Measurements from ENCODE around the gene THSD7A.

Gene THSD7A

DNA sequence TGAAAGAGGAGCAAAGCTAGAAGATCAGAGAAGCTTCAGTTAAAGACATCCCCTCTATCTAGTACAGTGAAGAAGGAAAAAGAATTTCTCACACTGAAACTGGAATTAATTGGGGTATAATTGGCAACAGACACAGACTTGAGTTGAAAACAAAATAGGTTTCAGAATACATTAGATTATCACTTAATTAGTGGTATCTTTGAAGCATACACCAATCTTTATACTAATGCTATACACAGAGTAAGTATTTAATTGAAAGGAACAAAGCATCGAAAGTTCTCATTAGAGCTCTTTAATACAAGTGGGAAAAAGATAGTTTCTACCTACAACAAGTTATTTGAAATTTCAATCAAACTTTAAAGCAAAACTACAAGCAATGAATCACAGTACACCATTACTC lies 128.2 kb downstream of the THSD7A start:
- no peak for DNase-seq (ENCODE audit: low read depth in 3 of 3)

DNA sequence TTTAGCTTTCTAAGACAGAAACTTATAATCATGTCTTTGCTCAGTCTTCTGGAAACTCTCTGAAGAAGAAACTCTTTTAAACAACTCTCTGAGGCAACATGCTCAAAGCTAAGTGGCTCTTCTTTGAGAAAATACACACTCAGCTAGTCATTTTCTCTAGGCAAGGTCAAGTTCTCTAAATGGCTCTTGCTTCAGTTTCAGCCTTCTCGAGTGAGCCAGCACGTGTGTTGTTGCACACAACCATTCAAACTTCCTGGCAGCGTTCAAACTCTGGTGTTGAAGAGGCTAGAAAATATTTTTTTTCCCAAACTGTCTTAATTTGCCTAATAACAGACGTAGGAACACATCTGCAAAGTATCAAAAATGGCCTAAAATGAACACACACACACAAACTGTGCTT lies 129.1 kb downstream of the THSD7A start:
- no peak for DNase-seq (ENCODE audit: low read depth in 3 of 3)

DNA sequence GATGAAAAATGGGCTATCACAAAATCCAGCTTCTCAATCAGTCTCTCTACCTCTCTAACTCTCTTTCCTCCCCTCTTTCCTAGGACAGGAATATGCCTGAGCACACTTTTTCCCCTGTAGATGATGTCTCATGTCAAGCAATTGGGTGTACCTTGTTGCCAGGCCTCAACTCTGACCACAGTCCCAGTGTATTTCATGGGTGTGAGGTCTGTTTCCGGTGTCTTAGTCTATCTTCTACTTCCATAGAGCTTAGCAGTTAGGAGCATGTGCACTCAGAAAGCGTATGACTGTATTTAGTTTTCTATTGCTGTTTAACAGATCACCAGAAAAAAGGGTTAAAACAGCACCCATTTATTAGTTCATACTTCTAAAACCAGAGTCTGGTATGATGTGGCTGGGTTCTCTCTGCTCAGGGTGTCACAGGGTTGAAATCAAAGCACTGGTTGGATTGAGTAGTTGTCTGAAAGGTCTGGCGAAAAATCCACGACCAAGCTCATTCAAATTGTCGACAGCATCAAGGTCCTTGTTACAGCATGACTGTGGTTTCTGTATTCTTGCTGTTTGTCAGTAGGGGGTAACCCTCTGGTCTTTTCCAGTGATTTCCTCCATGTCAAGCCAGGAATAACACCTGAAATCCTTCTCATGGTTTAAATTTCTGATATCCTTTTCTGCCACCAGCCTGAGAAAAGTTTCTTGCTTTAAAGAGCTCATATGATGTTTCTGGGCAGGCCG lies 130.0 kb downstream of the THSD7A start:
- DNase-seq (ENCODE audit: low read depth in 3 of 3) = no peak

DNA sequence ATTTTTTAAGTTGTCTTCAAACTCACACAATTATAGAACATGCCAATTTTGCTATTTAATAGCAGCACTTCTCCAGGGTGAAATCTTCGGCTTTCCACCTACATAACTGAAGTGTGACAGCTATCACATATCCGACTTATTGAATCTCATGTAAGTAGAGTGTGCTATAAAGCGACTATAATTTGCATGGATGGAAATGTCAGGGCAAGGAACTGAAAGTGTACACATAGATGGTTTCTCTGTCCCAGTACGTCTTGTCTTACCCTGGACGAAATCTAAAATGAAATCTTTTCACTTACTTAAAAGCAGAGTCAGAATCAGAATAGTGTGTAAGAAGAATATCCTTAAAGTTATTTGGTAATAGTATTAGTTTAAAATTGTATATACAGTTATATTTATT lies 132.3 kb downstream of the THSD7A start:
- DNase-seq (ENCODE audit: low read depth in 3 of 3) = no peak

DNA sequence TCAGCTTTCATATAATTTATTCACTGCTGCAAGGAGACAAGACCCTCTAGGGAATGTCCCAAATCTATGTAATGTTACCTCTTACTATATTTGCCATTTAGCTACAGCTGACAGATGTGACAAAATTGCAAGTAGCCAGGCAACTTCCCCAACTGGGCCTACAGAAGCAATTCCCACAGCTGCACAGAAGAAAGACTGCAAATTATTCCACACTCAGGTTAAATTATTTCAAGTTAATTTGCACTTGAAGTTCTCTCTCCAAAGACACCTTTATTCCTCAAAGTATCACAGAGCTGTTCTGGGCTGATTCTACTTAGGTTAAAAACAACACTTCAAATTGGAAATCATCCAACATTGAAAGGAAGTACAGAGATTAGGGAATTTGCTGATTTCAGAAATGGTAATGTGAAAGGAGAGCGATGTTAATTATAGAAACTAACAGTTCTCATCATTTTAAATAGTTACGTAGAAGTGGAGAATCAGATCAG lies 133.6 kb downstream of the THSD7A start:
- DNase-seq (ENCODE audit: low read depth in 3 of 3) = no peak

DNA sequence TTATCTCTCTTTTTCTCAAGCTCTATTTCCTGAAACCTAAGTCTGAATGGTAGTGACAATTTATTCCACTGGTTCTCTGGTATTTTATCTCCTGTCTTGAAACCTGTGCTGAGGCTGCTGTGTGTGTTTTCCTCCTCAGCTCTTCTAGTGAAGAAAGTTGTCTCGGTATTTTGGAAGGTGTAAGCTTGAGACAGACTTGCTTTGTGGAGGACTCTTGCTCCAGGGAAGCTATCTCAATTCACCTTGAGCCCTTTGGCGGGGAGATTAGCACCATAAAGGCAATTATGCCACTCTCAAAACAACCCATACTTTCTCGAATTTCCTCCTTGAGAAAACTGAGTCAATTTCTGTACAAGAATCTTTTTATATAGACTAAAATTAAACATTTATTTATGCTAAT lies 141.6 kb downstream of the THSD7A start:
- no peak for DNase-seq (ENCODE audit: low read depth in 3 of 3)

DNA sequence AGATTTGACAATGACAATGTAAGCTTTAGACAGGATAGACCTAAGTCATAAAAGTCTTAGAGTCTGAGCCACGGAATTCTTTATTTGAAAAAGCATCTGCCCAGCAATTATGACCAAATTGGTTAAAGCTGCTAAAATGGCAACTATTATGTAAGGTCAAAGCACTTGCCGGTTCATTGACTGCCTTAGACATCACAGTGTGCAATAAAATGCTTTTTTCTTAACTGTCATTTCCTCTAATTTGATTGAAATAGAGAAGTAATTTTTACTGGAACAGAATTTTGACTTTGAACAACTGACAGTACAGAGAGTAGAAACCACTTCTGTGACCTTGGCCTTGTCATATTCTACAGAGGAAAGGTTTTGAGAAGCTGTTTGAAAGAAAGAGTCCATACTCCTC lies 142.9 kb downstream of the THSD7A start:
- no peak for DNase-seq (ENCODE audit: low read depth in 3 of 3)

DNA sequence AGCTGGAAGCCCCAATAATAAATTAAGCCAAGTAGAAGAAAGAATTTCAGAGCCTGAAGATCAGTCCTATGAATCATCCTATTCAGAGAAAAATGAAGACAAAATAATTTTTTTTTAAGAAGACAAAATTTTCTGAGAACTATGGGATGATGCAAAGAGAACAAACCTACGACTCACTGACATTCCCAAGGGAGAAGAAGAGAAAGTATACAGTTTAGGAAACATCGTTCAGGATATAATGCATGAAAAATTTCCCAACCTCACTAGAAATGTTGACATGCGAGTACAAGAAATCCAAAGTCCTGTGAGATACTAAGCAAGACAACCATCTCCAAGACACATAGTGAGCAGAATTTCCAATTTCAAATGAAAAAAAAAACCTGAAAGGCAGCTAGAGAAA lies 150.5 kb downstream of the THSD7A start:
- DNase-seq (ENCODE audit: low read depth in 3 of 3) = no peak

DNA sequence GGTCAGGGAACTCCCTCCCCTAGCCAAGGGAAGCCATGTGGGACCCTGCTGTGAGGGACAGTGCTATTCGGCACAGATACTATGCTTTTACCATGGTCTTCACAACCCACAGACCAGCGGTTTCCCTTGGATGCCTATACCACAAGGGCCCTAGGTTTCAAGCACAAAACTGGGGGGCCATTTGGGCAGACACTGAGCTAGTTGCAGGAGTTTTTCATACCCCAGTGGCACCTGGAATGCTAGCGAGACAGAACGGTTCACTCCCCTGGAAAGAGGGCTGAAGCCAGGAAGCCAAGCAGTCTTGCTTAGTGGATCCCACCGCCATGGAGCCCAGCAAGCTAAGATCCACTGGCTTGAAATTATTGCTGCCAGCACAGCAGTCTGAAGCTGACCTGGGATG lies 156.8 kb downstream of the THSD7A start:
- no peak for DNase-seq (ENCODE audit: low read depth in 3 of 3)

DNA sequence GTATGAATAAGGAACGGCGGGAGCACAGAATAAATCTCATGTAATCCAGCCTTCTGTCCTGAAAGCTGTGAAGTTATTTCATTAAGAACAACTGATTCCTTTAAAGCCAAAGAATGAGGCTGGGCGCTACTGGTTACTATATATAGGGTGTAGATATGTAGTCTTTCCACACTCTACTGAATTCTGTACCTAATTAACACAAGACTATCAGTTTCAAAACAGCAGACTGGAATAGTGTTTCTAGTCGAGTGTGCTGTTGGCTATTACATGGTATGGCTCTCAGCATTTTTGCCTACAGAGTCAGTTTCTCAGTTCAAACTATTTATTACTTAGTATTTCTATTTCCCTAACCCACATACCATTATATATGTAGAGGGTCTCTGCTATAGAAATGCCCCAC lies 163.3 kb downstream of the THSD7A start:
- no peak for DNase-seq (ENCODE audit: low read depth in 3 of 3)

DNA sequence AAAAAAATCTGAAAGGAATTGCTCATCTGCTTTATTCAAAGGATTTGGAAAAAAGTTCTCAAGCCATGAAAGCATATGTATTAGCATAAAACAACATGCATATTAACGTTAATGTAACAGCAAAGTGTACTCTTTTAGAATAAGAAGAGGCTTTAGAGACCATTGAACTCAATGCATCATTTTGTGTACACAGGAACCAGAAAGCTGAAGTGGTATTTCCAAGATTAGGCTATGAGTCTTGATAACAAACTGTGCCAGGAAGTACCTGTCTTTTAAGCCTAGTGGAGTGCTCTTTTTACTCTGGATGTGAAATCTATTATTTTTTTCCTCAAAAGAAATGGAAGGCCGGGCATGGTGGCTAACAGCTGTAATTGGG lies 164.2 kb downstream of the THSD7A start:
- no peak for DNase-seq (ENCODE audit: low read depth in 3 of 3)

DNA sequence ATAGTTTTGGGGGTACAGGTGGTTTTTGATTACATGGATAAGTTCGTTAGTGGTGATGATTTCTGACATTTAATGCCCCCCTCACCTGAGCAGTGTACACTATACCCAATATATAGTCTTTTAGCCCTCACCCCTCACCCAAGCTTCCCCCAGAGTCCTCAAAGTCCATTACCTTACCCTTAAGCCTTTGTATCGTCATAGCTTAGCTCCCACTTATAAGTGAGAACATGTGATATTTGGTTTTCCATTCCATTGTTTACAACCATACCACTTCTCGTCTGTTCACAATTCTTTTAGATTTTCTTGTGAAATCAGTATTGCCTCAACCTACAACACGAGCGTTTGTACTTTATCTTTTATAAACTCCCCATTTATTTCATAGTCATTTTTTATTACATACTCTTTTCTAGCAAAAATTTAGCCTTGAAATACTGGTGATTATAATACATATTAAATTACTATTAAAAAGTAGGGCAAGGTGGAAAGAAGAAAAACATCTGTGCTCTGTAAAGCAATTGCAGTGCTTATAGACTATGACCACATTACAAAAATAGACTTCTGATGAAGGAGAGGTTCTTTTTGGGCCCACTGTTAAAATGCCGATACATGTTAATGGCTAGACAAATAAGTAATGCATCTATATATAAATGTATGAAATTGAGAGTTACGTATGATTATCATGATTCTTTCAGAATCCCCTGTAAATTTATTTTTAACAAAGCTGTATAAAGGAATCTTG lies 164.8 kb downstream of the THSD7A start:
- no peak for DNase-seq (ENCODE audit: low read depth in 3 of 3)

DNA sequence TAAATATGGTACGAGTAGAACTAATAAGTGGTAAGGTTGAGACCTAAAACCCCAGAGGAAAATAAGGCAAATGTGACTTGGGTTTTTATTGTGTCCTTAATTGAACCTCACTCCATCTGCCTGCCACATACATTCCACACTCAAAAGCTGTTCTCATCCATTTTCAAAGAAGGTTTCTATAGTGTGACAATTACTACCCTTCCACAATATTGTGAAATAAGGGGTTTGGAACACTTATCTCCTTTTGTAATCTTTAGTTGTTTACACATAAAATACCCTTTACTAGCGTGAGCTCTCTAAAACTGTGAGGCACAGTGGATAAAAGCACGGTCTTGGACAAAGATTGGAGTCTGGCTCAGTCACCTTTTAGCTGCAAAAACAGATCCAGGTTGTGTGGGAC lies 166.6 kb downstream of the THSD7A start:
- no peak for DNase-seq (ENCODE audit: low read depth in 3 of 3)

DNA sequence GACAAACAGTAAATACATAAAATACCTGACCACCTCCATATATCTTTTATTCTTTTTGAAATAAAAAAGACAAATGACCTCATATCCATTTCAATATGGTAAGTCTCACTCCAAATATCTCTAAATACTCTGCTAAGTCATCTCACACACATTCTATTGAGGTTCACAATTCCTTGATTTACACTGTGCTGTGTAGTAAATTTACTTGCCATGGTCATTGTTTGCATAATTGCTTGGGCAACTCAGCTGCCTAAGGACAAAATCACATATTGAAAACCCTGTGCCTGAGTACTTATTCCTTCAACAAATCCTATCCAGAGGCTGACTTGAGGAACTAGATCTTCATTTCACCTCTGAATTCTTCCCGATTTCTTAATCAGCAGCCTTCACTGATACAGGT lies 176.4 kb downstream of the THSD7A start:
- DNase-seq (ENCODE audit: low read depth in 3 of 3) = no peak

DNA sequence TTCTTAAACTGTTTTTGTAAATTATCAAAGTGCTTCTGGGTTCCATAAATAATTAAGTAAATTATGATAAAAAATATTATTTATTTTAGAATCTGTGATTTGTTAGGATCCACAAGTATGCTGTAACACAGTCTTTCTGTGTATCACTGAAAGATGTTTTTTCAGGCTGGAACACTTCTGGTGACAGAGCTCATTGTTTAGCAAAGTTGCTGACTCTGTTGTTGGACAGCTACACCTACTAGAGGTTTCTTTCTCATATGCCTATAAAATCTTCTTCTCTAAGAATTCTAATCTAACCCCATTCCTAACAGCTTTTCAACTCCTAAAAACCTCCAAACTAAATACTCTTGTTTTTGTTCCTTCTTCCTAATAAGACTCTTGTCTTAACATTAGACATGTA lies 176.8 kb downstream of the THSD7A start:
- DNase-seq (ENCODE audit: low read depth in 3 of 3) = no peak

DNA sequence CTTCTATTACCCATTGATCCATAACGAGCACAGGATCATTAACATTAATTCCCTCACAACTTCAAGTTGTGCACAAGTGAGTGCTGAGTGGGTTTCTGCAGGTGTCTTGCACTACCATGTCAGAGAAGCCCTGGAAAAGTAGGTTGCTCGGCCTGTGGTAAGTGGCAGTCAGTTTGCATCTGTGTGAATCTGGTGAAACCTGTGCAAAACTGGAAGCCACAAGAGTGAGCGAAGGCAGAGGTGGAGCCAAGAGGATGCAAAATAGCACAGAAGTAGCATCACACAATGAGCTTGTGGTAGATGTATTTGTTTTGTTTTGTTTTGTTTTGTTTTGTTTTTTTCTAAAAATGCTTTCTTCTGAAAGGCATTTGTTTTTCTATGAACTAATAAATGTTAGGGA lies 181.5 kb downstream of the THSD7A start:
- no peak for DNase-seq (ENCODE audit: low read depth in 3 of 3)

DNA sequence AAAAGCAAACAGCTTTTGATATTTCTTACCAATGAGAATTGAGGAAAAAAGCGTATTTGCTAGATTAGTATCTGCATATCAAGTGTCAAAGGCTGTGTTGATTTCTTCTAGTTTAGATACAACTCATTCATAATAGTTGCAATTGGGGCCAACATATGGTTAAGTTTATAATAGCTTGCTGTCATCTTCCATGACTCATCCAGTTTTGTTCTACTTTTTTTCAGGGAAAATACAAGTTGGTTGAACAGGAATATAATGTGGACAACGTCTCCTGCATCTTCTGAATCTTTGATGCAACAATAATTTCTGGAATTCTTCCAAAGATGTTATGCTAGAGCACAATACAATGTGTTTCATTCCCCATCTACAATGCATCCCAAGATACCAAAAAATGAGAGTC lies 182.0 kb downstream of the THSD7A start:
- DNase-seq (ENCODE audit: low read depth in 3 of 3) = no peak

DNA sequence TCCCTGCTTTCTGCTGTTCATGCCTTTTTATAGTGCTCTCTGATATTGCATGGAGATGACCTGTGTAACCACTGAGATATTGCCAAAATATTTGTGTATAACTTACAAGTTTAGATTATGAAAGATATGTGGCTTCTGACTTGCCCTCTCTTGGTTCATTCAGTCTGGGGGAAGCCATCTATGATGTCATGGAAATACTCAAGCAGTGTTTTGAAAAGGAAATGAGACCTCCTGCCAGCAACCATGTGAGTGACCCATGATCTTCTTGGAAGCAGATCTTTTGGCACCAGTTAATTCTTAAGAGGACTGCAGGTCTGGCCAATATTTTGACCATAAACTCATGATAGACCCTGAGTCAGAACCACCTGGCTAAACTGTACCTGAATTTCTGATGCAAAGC lies 183.0 kb downstream of the THSD7A start:
- DNase-seq (ENCODE audit: low read depth in 3 of 3) = no peak

DNA sequence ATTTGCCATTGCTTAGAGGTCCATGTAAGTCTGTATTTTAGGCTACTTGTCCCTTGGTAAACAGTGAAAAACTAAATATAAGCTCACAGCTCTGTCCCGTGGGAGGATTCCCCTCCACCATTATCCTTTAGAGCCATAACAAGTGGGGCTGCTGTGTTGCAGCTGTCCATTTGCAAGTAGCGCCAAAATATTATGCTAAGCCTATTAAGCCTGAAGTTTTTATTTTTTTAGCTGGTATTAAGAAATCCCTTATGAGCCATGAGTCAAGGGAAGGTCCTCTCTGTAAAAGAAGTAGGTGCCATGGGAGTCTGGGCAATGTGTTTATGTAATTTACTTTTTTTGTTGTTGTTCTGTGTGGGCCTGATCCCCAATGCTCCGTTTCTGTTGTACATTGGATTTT lies 183.9 kb downstream of the THSD7A start:
- no peak for DNase-seq (ENCODE audit: low read depth in 3 of 3)

DNA sequence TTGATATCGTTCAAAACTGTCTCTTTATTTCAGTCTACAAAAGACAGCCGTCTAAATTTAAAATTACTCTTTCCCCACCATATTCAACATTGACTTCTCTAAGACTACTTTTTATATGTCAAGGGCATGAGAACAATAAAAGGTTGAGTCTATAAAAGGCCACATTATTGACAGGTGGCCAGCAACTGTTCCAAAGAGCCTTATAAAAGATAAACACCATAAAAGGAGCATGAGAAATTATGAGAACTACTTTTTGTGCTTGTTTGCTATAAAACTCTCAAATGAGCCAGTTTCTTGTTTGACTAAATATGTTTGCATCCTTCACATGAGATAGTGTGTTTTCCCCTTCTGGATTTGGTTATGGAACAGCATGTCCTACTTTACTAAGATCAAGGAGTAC lies 189.2 kb downstream of the THSD7A start:
- DNase-seq (ENCODE audit: low read depth in 3 of 3) = no peak

DNA sequence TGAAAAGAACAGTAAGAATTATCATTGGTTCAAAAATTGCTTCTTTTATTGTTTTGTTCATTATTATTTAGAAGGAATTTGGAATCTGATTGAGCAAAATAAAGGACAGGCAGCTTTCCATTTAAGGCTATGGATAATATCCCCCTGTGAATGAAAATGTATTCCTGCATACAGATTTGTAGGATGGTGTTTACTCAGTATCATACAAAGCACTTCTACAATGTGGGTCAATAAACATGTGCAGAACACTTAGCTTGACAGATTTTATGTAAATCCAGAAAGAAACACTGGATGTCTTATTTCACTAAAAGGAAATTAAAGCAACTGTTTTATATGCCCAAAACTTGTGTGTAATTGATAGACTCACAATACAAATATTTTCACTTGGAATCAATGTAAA lies 189.7 kb downstream of the THSD7A start:
- no peak for DNase-seq (ENCODE audit: low read depth in 3 of 3)

DNA sequence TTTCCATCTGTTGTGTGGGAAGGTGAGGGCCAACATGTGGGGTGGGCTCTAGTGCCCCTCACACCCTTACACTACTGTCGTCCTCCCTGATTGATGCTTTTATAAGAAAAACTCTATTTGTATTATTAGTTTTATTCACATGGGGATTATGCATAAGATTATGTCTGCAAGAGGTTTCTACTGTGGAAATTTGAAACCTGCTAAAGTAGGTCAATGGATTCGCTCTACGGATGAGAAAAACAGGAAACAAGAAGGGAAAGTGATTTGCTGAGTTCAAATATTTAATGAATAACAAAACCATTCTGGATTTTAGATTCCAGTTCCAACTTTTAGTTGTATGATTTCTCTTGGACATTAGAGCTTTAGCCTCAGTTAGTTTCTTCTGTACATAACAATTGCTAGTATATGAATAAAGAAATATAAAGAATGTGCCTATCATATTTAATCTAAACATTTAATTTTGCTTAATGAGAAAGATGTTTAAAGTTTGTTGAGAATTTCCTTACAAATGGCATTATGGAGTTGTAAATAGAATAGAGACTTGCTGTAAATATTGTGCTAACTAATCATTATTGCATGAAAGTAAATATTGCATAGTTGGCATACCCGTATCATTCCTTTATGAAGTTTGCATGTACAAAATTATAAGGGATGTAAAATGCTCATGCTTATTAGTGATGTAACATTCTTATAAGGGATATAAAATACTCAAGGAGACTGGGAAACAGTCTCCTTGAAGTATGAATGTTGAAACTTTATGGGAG lies 193.8 kb downstream of the THSD7A start:
- no peak for DNase-seq (ENCODE audit: low read depth in 3 of 3)

DNA sequence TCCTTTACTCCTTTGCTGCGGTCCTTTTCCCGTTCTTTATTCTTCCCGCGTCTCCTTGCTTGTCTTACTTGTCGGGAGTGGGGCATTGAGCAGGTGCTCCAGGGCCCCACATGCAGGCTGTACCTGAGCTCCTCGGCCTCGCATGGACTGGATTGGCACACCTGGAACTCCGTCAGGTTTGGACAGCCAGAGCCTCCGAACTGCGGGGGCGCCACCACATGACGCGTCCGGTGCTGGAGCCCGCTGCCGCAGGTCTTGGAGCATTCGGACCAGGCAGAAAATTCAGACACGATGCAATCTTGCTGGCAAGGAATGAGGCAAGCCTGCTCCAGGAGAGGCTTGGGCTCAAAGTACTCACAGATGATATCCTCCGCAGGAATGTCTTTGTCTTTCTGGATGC lies 195.7 kb downstream of the THSD7A start:
- no peak for DNase-seq (ENCODE audit: low read depth in 3 of 3)

Data from stimulated activated CD4-positive, alpha-beta T cell treated with anti-CD3 and anti-CD28 coated beads, TNF-alpha, amount 100 ng/mL, for 24 hours (primary cell).